Stimulated activated effector memory CD8-positive, alpha-beta T cell treated with anti-CD3 and anti-CD28 coated beads, Interleukin-12 subunit alpha, Interleukin-12 subunit beta, amount 100 ng/mL, for 72 hours (primary cell): ENCODE data around the gene MSH2.

Experiments used
- ATAC-seq: fragments of 150-1000 bp; cut with Tn5 transposase; 2 replicates; pipeline ENCODE4 v1.10.0; 2021
- DNase-seq, 2 donors: peaks; one replicate each; pipeline ENCODE4 v3.0.0; 2021 to 2022; ENCODE audit warnings: low spot score in 2 of 2
- H3K27ac Mint-ChIP-seq: one replicate; pipeline ENCODE4 v1.8.0; 2022; ENCODE audit warnings: mild to moderate bottlenecking, mixed read lengths
- H3K36me3 Mint-ChIP-seq: one replicate; pipeline ENCODE4 v1.8.0; 2022; ENCODE audit warnings: mild to moderate bottlenecking, mixed read lengths
- H3K4me1 Mint-ChIP-seq: one replicate; pipeline ENCODE4 v1.8.0; 2022; ENCODE audit warnings: mixed read lengths
- H3K4me3 Mint-ChIP-seq: one replicate; pipeline ENCODE4 v1.8.0; 2022; ENCODE audit warnings: mild to moderate bottlenecking, mixed read lengths
- H3K9me3 Mint-ChIP-seq: one replicate; pipeline ENCODE4 v1.8.0; 2022; ENCODE audit warnings: mixed read lengths

The MSH2 gene

DNA sequence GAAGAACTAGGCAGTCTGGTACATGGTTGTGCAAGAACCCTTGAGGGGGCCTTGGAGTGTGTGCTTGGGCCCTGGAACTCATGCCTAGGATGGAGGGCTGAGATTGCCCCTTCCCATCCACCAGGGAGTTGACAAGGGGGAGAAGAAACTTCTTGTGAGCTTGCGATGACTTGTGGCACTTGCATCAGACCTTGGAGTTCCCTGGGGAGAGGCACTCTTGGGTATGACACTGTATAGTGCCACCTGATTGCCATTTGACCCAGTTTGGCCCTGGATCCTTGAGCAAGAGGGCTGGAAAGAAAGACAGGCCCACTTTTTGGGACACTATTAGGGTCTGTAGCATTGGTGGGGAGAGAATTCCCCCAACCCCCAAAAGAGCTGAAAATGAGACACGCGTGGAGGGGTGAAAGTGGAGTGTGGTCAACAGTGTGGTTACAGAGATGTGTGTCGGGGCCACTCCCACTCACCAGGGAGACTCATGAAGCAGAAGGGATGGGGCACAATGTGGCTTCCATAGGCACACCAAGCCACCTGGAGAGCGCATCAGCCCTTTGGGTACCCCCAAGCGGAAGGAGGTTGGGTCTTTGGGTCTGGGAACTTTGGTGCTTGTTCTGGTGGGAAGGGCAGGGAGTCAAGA, 101.3 kb downstream of the MSH2 start:
- DNase-seq (no peak), ATAC-seq (no peak)
- no peak overlapping the region for H3K27ac Mint-ChIP-seq
- H3K9me3 Mint-ChIP-seq = peaks cover 6% of the 10 kb centered on the region
- H3K4me1 Mint-ChIP-seq = peaks cover 16% of the 10 kb centered on the region
- H3K4me3 Mint-ChIP-seq = no peak overlapping the region
- no peaks in the 10 kb centered on the region for H3K36me3 Mint-ChIP-seq

DNA sequence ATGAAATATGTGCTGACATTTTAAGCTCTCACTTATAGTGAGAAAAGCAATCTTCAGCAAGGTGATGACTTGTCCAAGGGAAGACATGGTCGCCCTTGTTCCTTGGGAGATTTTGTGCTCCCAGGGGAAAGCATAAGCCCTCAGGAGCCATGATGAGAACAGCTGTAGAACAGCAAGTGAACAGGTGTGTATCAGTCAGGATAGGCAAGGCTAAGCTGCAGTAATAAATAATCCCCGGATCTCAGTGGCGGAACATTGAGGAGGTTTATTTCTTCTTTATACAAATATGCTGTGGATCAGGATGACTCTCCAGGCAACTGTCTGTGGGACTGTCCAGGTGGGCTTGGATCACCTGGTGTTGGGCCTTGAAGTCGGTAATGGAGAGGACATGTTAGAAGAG, 103.1 kb downstream of the MSH2 start:
- H3K4me1 Mint-ChIP-seq = peaks cover 16% of the 10 kb centered on the region
- no peak for DNase-seq

GRCh38 chr2:47506436-47506835, 103.5 kb downstream of the MSH2 start:
- no peak for DNase-seq
- Mint-ChIP-seq H3K4me3 (no peak overlapping the region), H3K9me3 (peaks cover 3% of the 10 kb centered on the region), H3K27ac (no peak overlapping the region), H3K4me1 (peaks cover 11% of the 10 kb centered on the region), H3K36me3 (no peaks in the 10 kb centered on the region)
- no peak for ATAC-seq

More for the DNA sequence above, 103.1 kb downstream of the MSH2 start:
- H3K36me3 Mint-ChIP-seq = no peaks in the 10 kb centered on the region
- H3K27ac Mint-ChIP-seq = no peak overlapping the region
- peaks cover 3% of the 10 kb centered on the region for H3K9me3 Mint-ChIP-seq
- ATAC-seq = no peak
- no peak overlapping the region for H3K4me3 Mint-ChIP-seq

DNA sequence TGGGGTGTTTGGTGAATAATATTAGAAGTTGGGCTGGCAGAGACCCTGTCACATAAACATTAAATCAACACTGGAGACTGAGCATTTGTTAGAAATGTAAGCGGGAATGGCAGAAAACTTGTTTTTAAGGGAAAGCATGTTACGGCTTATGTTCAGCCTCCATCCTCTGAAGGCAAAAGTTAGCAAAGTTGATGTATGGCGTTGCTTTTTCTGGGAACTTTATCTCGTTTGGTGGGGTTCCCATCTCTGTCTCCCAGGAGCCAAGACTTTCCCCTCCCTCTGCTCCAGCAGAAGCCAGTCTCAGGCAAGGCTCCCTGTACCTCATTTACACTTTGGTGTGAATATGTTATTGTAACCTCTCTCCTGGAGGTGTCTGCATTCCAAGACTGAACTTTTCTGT, 105.1 kb downstream of the MSH2 start:
- ATAC-seq = no peak
- H3K4me3 Mint-ChIP-seq = no peak overlapping the region
- no peaks in the 10 kb centered on the region for H3K36me3 Mint-ChIP-seq
- H3K9me3 Mint-ChIP-seq = peaks cover 3% of the 10 kb centered on the region
- H3K27ac Mint-ChIP-seq = no peak overlapping the region
- H3K4me1 Mint-ChIP-seq = no peaks in the 10 kb centered on the region
- DNase-seq = no peak

GRCh38 chr2:47508641-47509040, 105.7 kb downstream of the MSH2 start:
- H3K27ac Mint-ChIP-seq = no peak overlapping the region
- no peaks in the 10 kb centered on the region for H3K4me1 Mint-ChIP-seq
- DNase-seq (no peak), ATAC-seq (no peak)
- H3K36me3 Mint-ChIP-seq = no peaks in the 10 kb centered on the region
- peaks cover 3% of the 10 kb centered on the region for H3K9me3 Mint-ChIP-seq
- H3K4me3 Mint-ChIP-seq = no peak overlapping the region

DNA sequence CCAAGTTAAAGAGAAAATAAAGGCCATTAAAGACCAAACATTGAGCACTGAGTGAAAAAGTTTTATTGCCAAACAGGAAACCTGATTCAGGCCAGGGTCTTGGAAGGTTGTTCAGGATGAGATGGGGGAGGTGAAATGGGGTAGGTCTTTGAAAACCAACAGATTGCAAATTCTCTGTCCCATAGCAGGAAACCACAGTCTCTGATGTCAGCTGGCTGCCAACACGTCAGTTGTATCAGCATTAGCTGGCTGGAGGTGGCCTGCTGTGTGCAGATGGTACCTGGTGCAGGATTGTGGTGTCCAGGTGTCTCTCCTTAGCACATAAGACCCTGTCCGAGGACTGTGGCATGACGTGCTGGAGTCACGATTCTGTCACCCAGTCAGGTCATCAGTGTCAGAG, 106.3 kb downstream of the MSH2 start:
- H3K4me1 Mint-ChIP-seq = no peaks in the 10 kb centered on the region
- ATAC-seq (no peak), DNase-seq (no peak)
- H3K9me3 Mint-ChIP-seq = peaks cover 3% of the 10 kb centered on the region
- no peak overlapping the region for H3K27ac Mint-ChIP-seq
- H3K36me3 Mint-ChIP-seq = no peaks in the 10 kb centered on the region
- H3K4me3 Mint-ChIP-seq = no peak overlapping the region

GRCh38 chr2:47509821-47510385, 106.9 kb downstream of the MSH2 start:
- H3K4me1 Mint-ChIP-seq = no peaks in the 10 kb centered on the region
- ATAC-seq (no peak), DNase-seq (no peak)
- peaks cover 3% of the 10 kb centered on the region for H3K9me3 Mint-ChIP-seq
- H3K36me3 Mint-ChIP-seq = no peaks in the 10 kb centered on the region
- no peak overlapping the region for H3K27ac Mint-ChIP-seq
- no peak overlapping the region for H3K4me3 Mint-ChIP-seq

GRCh38 chr2:47510745-47511144, 107.8 kb downstream of the MSH2 start:
- DNase-seq (no peak), ATAC-seq (no peak)
- Mint-ChIP-seq H3K27ac (no peak overlapping the region), H3K36me3 (no peaks in the 10 kb centered on the region), H3K4me3 (no peak overlapping the region), H3K4me1 (no peaks in the 10 kb centered on the region), H3K9me3 (no peaks in the 10 kb centered on the region)

- no peaks in the 10 kb centered on the region for H3K9me3 Mint-ChIP-seq
- no peak overlapping the region for H3K27ac Mint-ChIP-seq
- DNase-seq (no peak), ATAC-seq (no peak)
- no peaks in the 10 kb centered on the region for H3K4me1 Mint-ChIP-seq
- H3K36me3 Mint-ChIP-seq = no peaks in the 10 kb centered on the region
- no peak overlapping the region for H3K4me3 Mint-ChIP-seq
Measured at GRCh38 chr2:47512581-47513083, 109.7 kb downstream of the MSH2 start.

DNA sequence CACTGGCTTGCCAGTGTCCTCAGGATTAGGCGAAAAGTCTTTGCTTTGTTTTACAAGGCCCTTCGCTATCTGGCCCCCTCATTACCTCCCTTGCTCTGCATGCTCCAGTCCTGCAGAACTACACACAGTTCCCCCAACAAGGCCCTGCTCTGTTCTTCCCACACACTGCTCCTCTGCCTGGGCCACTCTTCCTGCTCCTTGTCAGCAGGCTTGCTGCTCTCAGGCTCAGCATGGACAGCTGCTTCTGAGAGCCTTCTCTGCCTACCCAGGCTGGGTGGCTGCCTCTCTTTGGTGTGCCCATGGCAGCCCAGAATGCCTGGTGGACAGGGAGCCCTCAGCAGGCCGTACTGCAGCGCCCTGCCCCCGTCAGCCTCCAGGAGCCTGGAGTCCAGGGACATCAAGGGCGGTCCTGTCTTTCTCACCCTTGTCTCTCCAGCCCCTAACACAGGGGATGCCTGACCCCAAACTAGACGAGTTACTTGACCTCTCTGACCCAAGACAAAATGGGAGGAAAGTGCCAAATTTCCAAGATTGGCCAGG, 111.1 kb downstream of the MSH2 start:
- no peak overlapping the region for H3K27ac Mint-ChIP-seq
- H3K9me3 Mint-ChIP-seq = no peaks in the 10 kb centered on the region
- H3K4me1 Mint-ChIP-seq = no peaks in the 10 kb centered on the region
- ATAC-seq = no peak
- no peak overlapping the region for H3K4me3 Mint-ChIP-seq
- H3K36me3 Mint-ChIP-seq = no peaks in the 10 kb centered on the region
- DNase-seq = no peak

GRCh38 chr2:47516360-47517104, 113.6 kb downstream of the MSH2 start:
- DNase-seq = no peak
- Mint-ChIP-seq H3K4me3 (no peak overlapping the region), H3K27ac (no peak overlapping the region), H3K4me1 (peaks cover 16% of the 10 kb centered on the region), H3K36me3 (no peaks in the 10 kb centered on the region), H3K9me3 (no peaks in the 10 kb centered on the region)
- no peak for ATAC-seq

DNA sequence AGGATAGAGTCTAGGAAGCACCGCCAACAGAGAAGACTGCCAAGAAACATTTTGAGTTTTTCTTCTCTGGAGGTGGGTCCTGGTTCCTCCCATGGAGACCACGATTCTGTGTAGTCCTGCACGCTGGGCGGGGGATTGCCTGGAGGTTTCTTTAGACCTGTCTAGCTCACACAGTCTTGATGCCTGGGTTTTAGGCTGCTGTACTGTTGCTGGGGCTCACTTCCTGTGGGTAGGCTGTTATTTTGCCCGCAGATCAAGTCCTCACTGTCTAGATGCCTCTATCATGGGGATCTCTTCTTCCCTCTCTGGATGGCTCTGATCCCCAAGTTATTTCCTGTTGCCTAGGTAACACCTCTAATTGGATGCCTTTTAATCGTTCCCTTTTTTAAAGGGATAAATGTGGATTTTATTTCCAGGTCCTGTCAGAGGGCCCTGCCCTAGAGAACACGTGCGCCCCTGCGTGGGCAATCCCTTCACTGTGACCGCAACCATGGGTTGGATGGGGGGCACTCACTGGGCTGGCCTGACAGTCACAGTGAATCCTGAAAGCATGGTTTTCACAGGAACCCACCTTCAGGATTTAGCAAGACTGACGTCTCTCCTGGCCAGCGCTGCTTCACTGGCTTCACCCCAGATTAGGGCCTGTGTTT, 115.7 kb downstream of the MSH2 start:
- no peaks in the 10 kb centered on the region for H3K36me3 Mint-ChIP-seq
- no peaks in the 10 kb centered on the region for H3K9me3 Mint-ChIP-seq

GRCh38 chr2:47519147-47519537, 116.2 kb downstream of the MSH2 start:
- no peaks in the 10 kb centered on the region for H3K9me3 Mint-ChIP-seq
- ATAC-seq = no peak
- H3K4me1 Mint-ChIP-seq = peaks cover 16% of the 10 kb centered on the region
- no peak overlapping the region for H3K4me3 Mint-ChIP-seq
- no peak for DNase-seq
- H3K36me3 Mint-ChIP-seq = no peaks in the 10 kb centered on the region
- H3K27ac Mint-ChIP-seq = no peak overlapping the region

More for the DNA sequence above, 115.7 kb downstream of the MSH2 start:
- Mint-ChIP-seq H3K27ac (no peak overlapping the region), H3K4me3 (no peak overlapping the region), H3K4me1 (peaks cover 16% of the 10 kb centered on the region)
- no peak for DNase-seq
- no peak for ATAC-seq

GRCh38 chr2:47519604-47520301, 116.8 kb downstream of the MSH2 start:
- peak overlapping the region; percentile 83 for H3K4me3 Mint-ChIP-seq
- ATAC-seq (no peak), DNase-seq (no peak)
- H3K36me3 Mint-ChIP-seq = no peaks in the 10 kb centered on the region
- H3K4me1 Mint-ChIP-seq = peaks cover 16% of the 10 kb centered on the region
- no peaks in the 10 kb centered on the region for H3K9me3 Mint-ChIP-seq
- H3K27ac Mint-ChIP-seq = no peak overlapping the region

- peak overlapping the region; percentile 83 for H3K4me3 Mint-ChIP-seq
- H3K4me1 Mint-ChIP-seq = peaks cover 16% of the 10 kb centered on the region
- H3K36me3 Mint-ChIP-seq = no peaks in the 10 kb centered on the region
- DNase-seq (no peak), ATAC-seq (no peak)
- H3K9me3 Mint-ChIP-seq = no peaks in the 10 kb centered on the region
- no peak overlapping the region for H3K27ac Mint-ChIP-seq
Measured at GRCh38 chr2:47520302-47520630, 117.3 kb downstream of the MSH2 start.
